Epithelial cell of proximal tubule (primary cell): ENCODE results near the gene PDPN. TPM values are rescaled to one million over a fixed set of nuclear protein-coding genes. Genes with fewer than 3 reads are reported as not detected.

ENCODE experiments used
- DNase-seq: peaks from one replicate; pipeline ENCODE4 v3.0.0-alpha.2; 2011; ENCODE audit warnings: low read depth
- H3K4me3 ChIP-seq: 2 replicates; pipeline ENCODE4 v1.5.1; 2011; ENCODE audit warnings: low read depth, mild to moderate bottlenecking, low read length
- CTCF ChIP-seq: conservative IDR thresholded peaks from 2 replicates; pipeline ENCODE4 v1.5.1; 2012; ENCODE audit warnings: low read depth, mild to moderate bottlenecking, low read length
- total RNA-seq: library from RNA; depleted of rRNA; stranded (reverse); fragments of >200 nt; gene quantifications from 2 replicates; pipeline ENCODE4 v1.2.3, GENCODE V29; 2015

The PDPN gene
- total RNA-seq, 1 donor from 2014 or later = 7.6 TPM

- no peak for TF ChIP-seq CTCF
- H3K4me3 ChIP-seq = no peak overlapping the region
- no peak for DNase-seq
Observed at GRCh38 chr1:13605159-13605558, 21.5 kb downstream of the PDPN start.

GRCh38 chr1:13607002-13607401 lies 23.4 kb downstream of the PDPN start:
- DNase-seq = no peak
- H3K4me3 ChIP-seq = no peak overlapping the region
- TF ChIP-seq CTCF = no peak

- TF ChIP-seq CTCF = no peak
Observed at GRCh38 chr1:13616234-13616633, 32.6 kb downstream of the PDPN start.

GRCh38 chr1:13617108-13617507 lies 33.5 kb downstream of the PDPN start:
- TF ChIP-seq CTCF = no peak
- no peak for DNase-seq
- H3K4me3 ChIP-seq = no peak overlapping the region

More at GRCh38 chr1:13616234-13616633, 32.6 kb downstream of the PDPN start:
- H3K4me3 ChIP-seq = no peak overlapping the region
- no peak for DNase-seq

GRCh38 chr1:13617773-13618172 lies 34.1 kb downstream of the PDPN start:
- no peak for DNase-seq

GRCh38 chr1:13618483-13618882 lies 34.9 kb downstream of the PDPN start:
- no peak for TF ChIP-seq CTCF
- no peak for DNase-seq
- H3K4me3 ChIP-seq = no peak overlapping the region

More at GRCh38 chr1:13617773-13618172, 34.1 kb downstream of the PDPN start:
- H3K4me3 ChIP-seq = no peak overlapping the region
- no peak for TF ChIP-seq CTCF

GRCh38 chr1:13619909-13620308 lies 36.3 kb downstream of the PDPN start:
- H3K4me3 ChIP-seq = no peak overlapping the region
- no peak for DNase-seq
- TF ChIP-seq CTCF = no peak
